Measurements from ENCODE around the gene CNGA4. TPM values are rescaled to one million over a fixed set of nuclear protein-coding genes. Genes with fewer than 3 reads are reported as not detected.
"Not testable (repeated sequence)": the region's sequence is repeated elsewhere in the genome, so short reads cannot be mapped to it uniquely, and the experiment has no call there.

The CNGA4 gene
- total RNA-seq, 2 experiments from 2014 or later, result 0.16 to 0.29 TPM

- H3K4me3 Mint-ChIP-seq; H3K9me3 Mint-ChIP-seq (ENCODE audit: insufficient read depth); H3K27me3 Mint-ChIP-seq (ENCODE audit: low read depth); H3K27ac Mint-ChIP-seq; POLR2A ChIA-PET; H3K36me3 Mint-ChIP-seq (ENCODE audit: low read depth); ATAC-seq; DNase-seq; H3K4me1 Mint-ChIP-seq (ENCODE audit: low read depth): not testable (repeated sequence)
- CTCF ChIA-PET, result interaction anchor here (0.9 to 5.2 kb wide), 3 partner anchors 28 to 114 kb away, joined by 3 to 32 read pairs (median 8); no protein-coding TSS in a partner anchor
Observed at GRCh38 chr11:6248897-6249296, 10.0 kb downstream of the CNGA4 start.

GRCh38 chr11:6249770-6250555 lies 11.1 kb downstream of the CNGA4 start:
- no peaks in the 10 kb centered on the region for H3K36me3 Mint-ChIP-seq (ENCODE audit: low read depth)
- no peaks in the 10 kb centered on the region for H3K9me3 Mint-ChIP-seq (ENCODE audit: insufficient read depth)
- peaks cover 7% of the 10 kb centered on the region for H3K27me3 Mint-ChIP-seq (ENCODE audit: low read depth)
- DNase-seq, result no peak
- H3K4me3 Mint-ChIP-seq, result no peak overlapping the region
- no peaks in the 10 kb centered on the region for H3K4me1 Mint-ChIP-seq (ENCODE audit: low read depth)
- ChIA-PET CTCF (interaction anchor here (0.8 to 5.2 kb wide), 10 partner anchors 11 to 208 kb away, joined by 3 to 32 read pairs (median 8); partner anchors contain the start of gene CNGA4), POLR2A (no interaction called here)
- ATAC-seq, result no peak
- no peak overlapping the region for H3K27ac Mint-ChIP-seq

- ChIA-PET CTCF (interaction anchor here (0.7 to 5.2 kb wide), 26 partner anchors 9 to 228 kb away, joined by 3 to 32 read pairs (median 4); partner anchors contain the start of genes CNGA4 and FHIP1B), POLR2A (no interaction called here)
- Mint-ChIP-seq H3K9me3 (ENCODE audit: insufficient read depth) (no peaks in the 10 kb centered on the region), H3K27ac (no peak overlapping the region), H3K4me3 (no peak overlapping the region), H3K4me1 (ENCODE audit: low read depth) (no peaks in the 10 kb centered on the region), H3K36me3 (ENCODE audit: low read depth) (no peaks in the 10 kb centered on the region), H3K27me3 (ENCODE audit: low read depth) (peaks cover 4% of the 10 kb centered on the region)
- DNase-seq (peak; percentile 68), ATAC-seq (peak; percentile 77)
Observed at GRCh38 chr11:6251120-6251733, 12.3 kb downstream of the CNGA4 start.

GRCh38 chr11:6251990-6252473 lies 13.1 kb downstream of the CNGA4 start:
- H3K27me3 Mint-ChIP-seq (ENCODE audit: low read depth), result peaks cover 4% of the 10 kb centered on the region
- CTCF ChIA-PET, result interaction anchor here (1.0 to 5.2 kb wide), 13 partner anchors 9 to 192 kb away, joined by 3 to 32 read pairs (median 13); partner anchors contain the start of genes CNGA4 and FHIP1B
- H3K27ac Mint-ChIP-seq, result no peak overlapping the region
- no peaks in the 10 kb centered on the region for H3K9me3 Mint-ChIP-seq (ENCODE audit: insufficient read depth)
- H3K4me3 Mint-ChIP-seq, result no peak overlapping the region
- no peak for ATAC-seq
- H3K36me3 Mint-ChIP-seq (ENCODE audit: low read depth), result no peaks in the 10 kb centered on the region
- no peak for DNase-seq
- POLR2A ChIA-PET, result no interaction called here
- H3K4me1 Mint-ChIP-seq (ENCODE audit: low read depth), result no peaks in the 10 kb centered on the region

GRCh38 chr11:6253197-6253596 lies 14.3 kb downstream of the CNGA4 start:
- ChIA-PET POLR2A (no interaction called here), CTCF (interaction anchor here (2.7 to 5.2 kb wide), 4 partner anchors 65 to 109 kb away, joined by 16 to 32 read pairs (median 20); no protein-coding TSS in a partner anchor)
- Mint-ChIP-seq H3K4me3 (no peak overlapping the region), H3K27me3 (ENCODE audit: low read depth) (peaks cover 4% of the 10 kb centered on the region), H3K36me3 (ENCODE audit: low read depth) (no peaks in the 10 kb centered on the region), H3K4me1 (ENCODE audit: low read depth) (no peaks in the 10 kb centered on the region), H3K27ac (no peak overlapping the region), H3K9me3 (ENCODE audit: insufficient read depth) (no peaks in the 10 kb centered on the region)
- DNase-seq (no peak), ATAC-seq (no peak)

GRCh38 chr11:6258141-6258540 lies 19.3 kb downstream of the CNGA4 start:
- H3K4me3 Mint-ChIP-seq, result no peak overlapping the region
- H3K36me3 Mint-ChIP-seq (ENCODE audit: low read depth), result no peaks in the 10 kb centered on the region
- no peak overlapping the region for H3K27ac Mint-ChIP-seq
- ChIA-PET CTCF (interaction anchor here (1.0 kb wide), 1 partner anchor 105 kb away, joined by 3 read pairs; no protein-coding TSS in a partner anchor), POLR2A (no interaction called here)
- ATAC-seq (no peak), DNase-seq (no peak)
- no peaks in the 10 kb centered on the region for H3K27me3 Mint-ChIP-seq (ENCODE audit: low read depth)
- H3K4me1 Mint-ChIP-seq (ENCODE audit: low read depth), result peaks cover 3% of the 10 kb centered on the region
- H3K9me3 Mint-ChIP-seq (ENCODE audit: insufficient read depth), result no peaks in the 10 kb centered on the region

GRCh38 chr11:6258571-6259081 lies 19.7 kb downstream of the CNGA4 start:
- CTCF ChIA-PET, result interaction anchor here (1.0 kb wide), 2 partner anchors 25 to 105 kb away, joined by 3 read pairs; partner anchors contain the start of gene FHIP1B
- Mint-ChIP-seq H3K4me1 (ENCODE audit: low read depth) (peaks cover 3% of the 10 kb centered on the region), H3K4me3 (no peak overlapping the region), H3K27me3 (ENCODE audit: low read depth) (peaks cover under 1% of the 10 kb centered on the region), H3K9me3 (ENCODE audit: insufficient read depth) (no peaks in the 10 kb centered on the region), H3K36me3 (ENCODE audit: low read depth) (no peaks in the 10 kb centered on the region), H3K27ac (no peak overlapping the region)
- ATAC-seq (no peak), DNase-seq (no peak)
- POLR2A ChIA-PET, result no interaction called here

- CTCF ChIA-PET, result interaction anchor here (0.8 to 2.8 kb wide), 4 partner anchors 9 to 103 kb away, joined by 3 to 17 read pairs (median 4); no protein-coding TSS in a partner anchor
- H3K27me3 Mint-ChIP-seq (ENCODE audit: low read depth), result peaks cover 11% of the 10 kb centered on the region
- POLR2A ChIA-PET, result no interaction called here
- H3K4me1 Mint-ChIP-seq (ENCODE audit: low read depth), result peaks cover 3% of the 10 kb centered on the region
- no peak for ATAC-seq
- no peak for DNase-seq
- no peak overlapping the region for H3K27ac Mint-ChIP-seq
- no peaks in the 10 kb centered on the region for H3K9me3 Mint-ChIP-seq (ENCODE audit: insufficient read depth)
- no peak overlapping the region for H3K4me3 Mint-ChIP-seq
- H3K36me3 Mint-ChIP-seq (ENCODE audit: low read depth), result no peaks in the 10 kb centered on the region
Observed at GRCh38 chr11:6260207-6260726, 21.4 kb downstream of the CNGA4 start.

GRCh38 chr11:6263662-6264061 lies 24.8 kb downstream of the CNGA4 start:
- Mint-ChIP-seq H3K27me3 (ENCODE audit: low read depth) (peaks cover 22% of the 10 kb centered on the region), H3K4me3 (no peak overlapping the region), H3K9me3 (ENCODE audit: insufficient read depth) (no peaks in the 10 kb centered on the region), H3K4me1 (ENCODE audit: low read depth) (peaks cover 3% of the 10 kb centered on the region), H3K27ac (no peak overlapping the region), H3K36me3 (ENCODE audit: low read depth) (no peaks in the 10 kb centered on the region)
- no peak for DNase-seq
- ATAC-seq, result no peak
- ChIA-PET CTCF (no interaction called here), POLR2A (no interaction called here)

- ATAC-seq (no peak), DNase-seq (no peak)
- H3K27me3 Mint-ChIP-seq (ENCODE audit: low read depth), result peaks cover 22% of the 10 kb centered on the region
- ChIA-PET POLR2A (no interaction called here), CTCF (interaction anchor here (2.1 kb wide), 1 partner anchor 18 kb away, joined by 9 read pairs; no protein-coding TSS in a partner anchor)
- peaks cover 3% of the 10 kb centered on the region for H3K4me1 Mint-ChIP-seq (ENCODE audit: low read depth)
- H3K4me3 Mint-ChIP-seq, result no peak overlapping the region
- H3K36me3 Mint-ChIP-seq (ENCODE audit: low read depth), result no peaks in the 10 kb centered on the region
- H3K27ac Mint-ChIP-seq, result no peak overlapping the region
- H3K9me3 Mint-ChIP-seq (ENCODE audit: insufficient read depth), result no peaks in the 10 kb centered on the region
Observed at GRCh38 chr11:6268820-6269219, 29.9 kb downstream of the CNGA4 start.

- no peak for ATAC-seq
- H3K9me3 Mint-ChIP-seq (ENCODE audit: insufficient read depth), result no peaks in the 10 kb centered on the region
- H3K4me1 Mint-ChIP-seq (ENCODE audit: low read depth), result peaks cover 3% of the 10 kb centered on the region
- H3K4me3 Mint-ChIP-seq, result no peak overlapping the region
- DNase-seq, result no peak
- H3K36me3 Mint-ChIP-seq (ENCODE audit: low read depth), result no peaks in the 10 kb centered on the region
- ChIA-PET POLR2A (no interaction called here), CTCF (no interaction called here)
- peaks cover 20% of the 10 kb centered on the region for H3K27me3 Mint-ChIP-seq (ENCODE audit: low read depth)
- no peak overlapping the region for H3K27ac Mint-ChIP-seq
Observed at GRCh38 chr11:6269994-6270393, 31.1 kb downstream of the CNGA4 start.

All from activated CD8-positive, alpha-beta T cell treated with anti-CD3 and anti-CD28 coated beads, Interleukin-2, amount 10 ng/mL, durations not matched to agents 7 days and 5 days (primary cell).